Posterior vena cava (tissue), 2 donors: ENCODE measurements around the gene HRG. TPM values are rescaled to one million over a fixed set of nuclear protein-coding genes. Genes with fewer than 3 reads are reported as not detected.
"Not testable (repeated sequence)": the region's sequence is repeated elsewhere in the genome, so short reads cannot be mapped to it uniquely, and the experiment has no call there.

Source experiments
- DNase-seq: peaks from one replicate; pipeline ENCODE4 v3.0.0-alpha.2; 2020; ENCODE audit warnings: low spot score
- intact Hi-C, 2 donors: fragments of 100-400 bp; cut with DNase I; formaldehyde crosslinking; loops; one replicate each; pipeline versions ENCODE4 v1.14.1 to v1.14.2; 2022 to 2023
- total RNA-seq, 2 donors: library from RNA; stranded (reverse); fragmentation: NEBNext Ultra II Directional; extraction: Animal tissue kit (Norgen Biotek cat#: 25700); gene quantifications; one replicate each; pipeline ENCODE4 v1.2.1, GENCODE V29; 2021
- donor health status: DM: yes; HTN: yes; CAD: no.
- donor health status: DM: yes; HTN: yes; CAD: no.

HRG gene
- total RNA-seq, 2 donors from 2014 or later, result not detected

DNA sequence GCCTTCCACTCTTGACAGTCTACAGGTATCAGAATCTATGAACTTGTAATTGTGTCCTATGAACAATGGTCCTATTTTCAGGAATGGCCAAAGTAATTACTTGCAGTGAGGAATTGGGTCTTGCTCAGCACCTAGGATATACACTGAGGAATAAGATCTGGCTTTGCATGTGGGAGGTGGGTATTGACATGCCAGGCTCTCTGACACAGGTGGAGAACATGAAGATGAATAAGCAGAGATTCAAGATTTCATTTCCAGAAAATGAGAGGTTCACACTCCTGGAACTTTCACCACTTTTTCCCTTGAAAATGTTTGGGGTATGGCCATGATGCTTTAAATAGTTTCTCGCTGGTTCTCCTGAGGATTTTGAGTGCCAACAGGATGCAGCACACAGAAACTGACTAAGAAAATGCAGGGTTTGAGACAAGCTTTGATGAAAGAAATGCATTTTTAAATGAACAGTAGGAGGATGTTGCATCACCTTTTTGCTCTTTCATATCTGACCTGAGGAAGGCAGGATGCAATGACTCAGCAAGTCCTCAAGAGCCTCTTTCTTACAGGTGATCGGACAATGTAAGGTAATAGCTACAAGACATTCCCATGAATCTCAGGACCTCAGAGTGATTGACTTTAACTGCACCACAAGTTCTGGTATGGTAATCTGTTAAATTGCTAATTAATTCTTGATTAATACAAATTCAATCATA, 3.7 kb downstream of the HRG start:
- intact Hi-C loops, result no loop called here
- no peak for DNase-seq

DNA sequence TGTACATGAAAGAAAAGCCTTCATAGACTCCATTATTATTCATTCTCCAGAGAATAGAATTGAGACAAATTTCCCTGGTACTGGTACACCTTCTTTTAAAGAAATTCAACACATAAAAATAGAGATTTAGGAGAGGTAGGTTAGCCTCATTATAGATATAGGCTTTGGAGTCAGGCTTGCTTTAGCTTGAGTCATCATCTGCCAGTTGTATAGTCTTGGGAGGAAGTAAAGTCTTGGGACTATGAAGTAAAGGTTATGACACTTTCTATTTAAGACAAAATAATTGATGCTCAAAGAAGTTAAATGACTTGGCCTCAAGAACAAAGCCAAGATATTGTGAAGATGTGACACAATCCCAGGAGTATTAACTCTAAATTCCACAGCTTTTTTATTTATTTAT, 4.3 kb downstream of the HRG start:
- DNase-seq, result no peak
- intact Hi-C loops, result no loop called here

DNA sequence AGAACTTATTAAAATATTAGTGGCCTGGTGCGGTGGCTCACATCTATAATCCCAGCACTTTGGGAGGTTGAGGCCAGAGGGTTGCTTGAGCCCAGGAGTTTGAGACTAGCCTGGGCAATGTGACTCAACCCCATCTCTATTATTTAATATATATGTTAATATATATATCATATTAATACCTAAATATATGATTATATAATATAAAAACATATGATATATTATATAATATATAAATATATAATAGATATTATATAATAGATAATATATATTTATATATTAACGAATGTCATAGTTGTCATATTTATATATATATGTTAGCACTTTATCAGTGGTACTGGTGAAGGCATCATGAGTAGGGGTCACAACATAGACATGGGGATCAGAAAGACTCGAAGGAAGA, 5.2 kb downstream of the HRG start:
- intact Hi-C loops, result no loop called here
- DNase-seq, result no peak

DNA sequence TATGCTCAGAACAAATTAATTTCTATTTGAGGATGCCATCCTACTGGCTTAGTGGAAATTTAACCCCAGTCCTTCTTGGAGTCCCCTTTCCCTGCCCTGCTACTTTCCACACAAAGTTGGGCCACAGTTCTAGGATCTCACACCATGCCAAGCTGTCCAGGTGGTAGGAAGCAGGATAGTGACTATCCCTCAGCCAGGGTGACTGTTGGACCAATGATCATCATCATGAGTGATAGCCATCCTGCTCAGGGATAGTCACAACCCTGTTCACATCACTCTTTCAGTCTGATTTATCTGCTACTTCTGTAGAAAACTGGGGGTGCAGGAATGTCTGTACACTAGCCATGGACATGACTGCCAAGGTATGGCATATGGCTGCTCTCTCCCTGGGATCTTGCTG, 12.8 kb downstream of the HRG start:
- no peak for DNase-seq
- intact Hi-C loops, result no loop called here

DNA sequence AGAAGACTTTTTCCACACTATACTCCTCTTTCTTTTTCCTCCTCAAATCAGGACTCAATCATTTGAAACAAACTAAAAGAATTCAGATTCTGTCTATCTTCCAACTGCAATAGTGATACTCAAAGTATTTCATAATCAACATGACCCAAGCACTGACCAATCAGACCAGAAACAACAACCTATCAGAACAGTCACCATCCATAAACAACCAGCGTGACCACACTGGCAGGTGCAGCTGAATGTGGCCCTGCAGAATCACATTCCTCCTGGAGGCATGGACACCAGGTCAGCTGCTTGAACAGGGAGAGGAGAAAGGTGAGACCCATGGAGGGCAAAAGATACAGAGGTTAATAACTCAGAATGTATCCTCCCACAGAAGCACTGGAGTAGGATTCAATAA, 13.3 kb downstream of the HRG start:
- intact Hi-C loops, result no loop called here
- DNase-seq, result no peak

DNA sequence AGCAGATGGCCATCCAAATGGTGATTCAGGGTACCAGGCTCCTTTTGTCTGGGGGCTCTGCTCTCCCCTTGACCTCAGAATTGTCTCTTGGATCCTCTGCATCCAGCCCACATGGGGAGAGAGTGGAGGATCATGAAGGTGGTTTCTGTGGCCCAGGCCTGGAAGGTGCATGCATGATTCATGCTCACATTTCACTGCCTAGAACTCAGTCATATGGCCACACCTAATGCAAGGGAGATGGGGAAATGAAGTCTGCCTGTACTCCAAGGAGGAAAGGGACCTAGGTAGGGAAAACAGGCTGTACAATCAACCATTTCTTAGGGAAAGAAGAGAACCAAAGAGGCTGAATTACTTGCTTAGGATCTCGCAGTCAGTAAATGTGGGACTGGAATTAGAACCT, 15.1 kb downstream of the HRG start:
- no peak for DNase-seq
- intact Hi-C loops, result no loop called here

DNA sequence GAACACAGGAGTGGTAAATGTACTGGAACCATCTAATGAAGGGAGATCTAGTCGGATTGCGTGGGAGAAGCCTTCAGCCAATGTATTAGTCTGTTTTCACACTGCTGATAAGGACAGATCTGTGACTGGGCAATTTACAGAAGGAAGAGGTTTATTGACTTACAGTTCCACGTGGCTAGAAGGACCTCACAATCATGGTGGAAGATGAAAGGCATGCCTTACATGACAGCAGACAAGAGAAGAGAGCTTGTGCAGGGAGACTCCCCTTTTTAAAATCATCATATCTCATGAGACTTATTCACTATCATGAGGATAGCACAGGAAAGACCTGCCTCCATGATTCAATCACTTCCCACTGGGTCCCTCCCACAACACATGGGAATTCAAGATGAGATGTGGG, 17.0 kb downstream of the HRG start:
- intact Hi-C loops, result no loop called here
- no peak for DNase-seq

DNA sequence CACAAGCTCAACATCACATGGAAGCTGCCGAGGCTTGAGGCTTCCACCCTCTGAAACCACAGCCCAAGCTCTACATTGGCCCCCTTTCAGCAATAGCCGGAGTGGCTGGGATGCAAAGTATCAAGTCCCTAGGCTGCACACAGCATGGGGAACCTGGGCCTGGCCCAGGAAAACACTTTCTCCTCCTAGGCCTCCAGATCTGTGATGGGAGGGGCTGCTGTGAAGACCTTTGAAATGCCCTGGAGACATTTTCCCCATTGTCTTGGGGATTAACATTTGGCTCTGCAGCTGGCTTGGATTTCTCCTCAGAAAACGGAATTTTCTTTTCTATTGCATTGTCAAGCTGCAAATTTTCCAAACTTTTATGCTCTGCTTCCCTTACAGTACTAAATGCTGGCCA, 18.2 kb downstream of the HRG start:
- intact Hi-C loops, result no loop called here
- DNase-seq, result no peak

- intact Hi-C loops, DNase-seq: not testable (repeated sequence)
Observed at GRCh38 chr3:186686475-186686874, 20.7 kb downstream of the HRG start.

DNA sequence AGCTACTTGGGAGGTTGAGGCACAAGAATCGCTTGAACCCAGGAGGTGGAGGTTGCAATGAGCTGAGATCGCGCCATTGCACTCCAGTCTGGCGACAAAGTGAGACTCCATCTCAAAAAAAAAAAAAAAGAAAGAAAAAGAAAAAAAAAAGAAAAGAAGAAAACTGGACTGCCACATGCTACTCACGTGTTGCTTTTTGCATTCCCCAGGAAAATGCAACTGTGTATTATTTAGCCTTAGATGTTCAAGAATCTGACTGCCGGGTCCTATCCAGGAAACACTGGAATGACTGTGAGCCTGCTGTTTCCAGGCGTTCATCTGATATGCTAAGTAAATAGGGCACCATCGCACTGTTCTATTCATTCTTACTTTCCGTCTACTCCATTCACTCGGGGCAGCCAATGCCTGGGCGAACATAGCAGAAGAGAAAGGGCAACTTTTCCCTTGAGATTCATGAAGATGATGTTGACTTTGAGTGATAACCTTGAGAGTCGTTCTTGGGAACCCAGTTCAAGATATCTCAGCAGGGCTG, 21.4 kb downstream of the HRG start:
- no peak for DNase-seq
- intact Hi-C loops, result no loop called here

DNA sequence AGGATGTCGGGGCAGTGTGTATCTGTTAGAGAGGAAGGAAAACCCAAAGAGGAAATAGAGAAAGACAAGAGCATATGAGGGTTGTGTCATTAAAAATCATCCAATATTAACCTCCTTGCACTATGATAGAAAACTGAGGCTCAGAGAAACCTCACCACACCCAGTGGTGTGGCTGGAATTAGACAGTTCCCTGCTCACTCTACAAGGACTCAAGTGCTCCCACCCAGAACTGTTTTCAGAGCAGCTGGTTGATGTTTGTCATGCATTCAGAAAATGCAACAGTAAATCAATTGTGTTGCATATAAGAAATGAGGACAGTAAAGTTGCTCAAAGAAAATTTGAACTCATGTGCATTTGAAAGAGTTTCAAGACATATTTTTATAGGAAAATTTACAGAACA, 24.5 kb downstream of the HRG start:
- DNase-seq, intact Hi-C loops: not testable (repeated sequence)

GRCh38 chr3:186691676-186692075, 25.9 kb downstream of the HRG start:
- intact Hi-C loops, result no loop called here

DNA sequence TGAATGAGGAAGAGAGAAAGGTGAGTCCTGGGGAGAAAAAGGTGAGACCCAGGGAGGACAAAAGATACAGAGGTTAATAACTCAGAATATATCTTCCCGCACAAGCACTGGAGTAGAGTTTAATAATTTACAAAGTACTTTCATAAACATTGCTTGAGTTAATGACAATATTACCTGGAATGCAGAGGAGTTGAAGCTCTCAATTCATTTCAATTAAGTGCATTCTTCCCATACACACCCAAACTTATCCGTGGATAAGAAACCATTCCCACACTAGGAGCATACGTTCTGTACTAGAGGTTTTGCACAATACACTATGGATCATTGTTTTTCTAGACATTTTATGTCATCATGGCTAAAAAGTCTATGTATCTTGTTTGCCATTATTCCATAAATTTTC, 28.0 kb downstream of the HRG start:
- no peak for DNase-seq
- intact Hi-C loops, result no loop called here

More at GRCh38 chr3:186691676-186692075, 25.9 kb downstream of the HRG start:
- DNase-seq, result no peak

- intact Hi-C loops, result no loop called here
- no peak for DNase-seq
Observed at GRCh38 chr3:186694288-186695032, 28.6 kb downstream of the HRG start.

DNA sequence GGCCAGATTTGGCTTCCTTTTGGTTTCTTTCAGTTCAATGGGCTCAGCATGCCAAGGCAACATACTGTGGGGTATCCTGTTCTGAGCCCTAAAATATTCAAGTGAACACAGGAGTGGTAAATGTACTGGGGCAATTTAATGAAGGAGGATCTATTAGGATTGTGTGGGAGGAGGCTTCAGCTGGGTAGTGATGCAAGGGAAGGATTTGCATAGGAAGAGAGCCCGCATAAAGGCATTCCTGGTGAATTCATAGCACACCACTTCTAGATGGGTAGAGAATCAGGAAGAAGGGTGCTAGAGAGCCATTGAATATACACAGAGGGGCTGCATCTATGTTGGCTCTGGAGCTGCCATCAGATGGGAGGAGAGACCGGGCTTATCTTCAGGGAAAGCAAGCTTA, 30.7 kb downstream of the HRG start:
- intact Hi-C loops, result no loop called here

DNA sequence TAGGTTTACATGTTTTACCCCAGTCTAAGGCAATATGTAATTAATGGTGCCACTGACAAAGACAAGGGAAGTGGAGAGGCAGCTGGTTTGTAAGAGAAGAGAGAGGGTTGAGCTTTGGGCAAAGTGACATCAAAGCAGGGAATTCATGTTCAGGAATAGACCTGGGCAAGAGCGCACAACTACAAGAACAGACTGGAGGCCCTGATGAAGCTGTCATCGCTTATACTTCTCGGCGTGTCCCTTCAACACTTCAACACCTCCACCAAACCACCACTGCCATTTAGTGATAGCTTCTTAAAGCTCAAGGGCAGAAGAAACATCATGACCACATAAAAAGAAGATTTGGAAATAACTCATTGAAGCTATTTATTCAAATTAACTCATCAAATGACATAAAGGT, 31.7 kb downstream of the HRG start:
- intact Hi-C loops, result no loop called here
- DNase-seq, result no peak

More for the DNA sequence above, 30.7 kb downstream of the HRG start:
- no peak for DNase-seq

DNA sequence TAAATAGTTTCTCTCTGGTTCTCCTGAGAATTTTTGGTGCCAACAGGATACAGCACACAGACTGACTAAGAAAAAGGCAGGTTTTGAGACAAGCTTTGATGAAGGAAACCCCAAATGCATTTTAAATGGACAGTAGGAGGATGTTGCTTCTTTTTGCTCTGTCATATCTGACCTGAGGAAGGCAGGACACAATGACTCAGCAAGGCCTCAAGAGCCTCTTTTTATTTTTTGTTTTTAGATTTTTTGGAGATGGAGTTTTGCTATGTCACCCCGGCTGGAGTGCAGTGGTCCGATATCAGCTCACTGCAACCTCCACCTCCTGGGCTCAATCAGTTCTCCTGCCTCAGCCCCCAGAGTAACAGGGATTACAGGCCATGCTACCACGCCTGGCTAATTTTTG, 34.5 kb downstream of the HRG start:
- no peak for DNase-seq
- intact Hi-C loops, result no loop called here

DNA sequence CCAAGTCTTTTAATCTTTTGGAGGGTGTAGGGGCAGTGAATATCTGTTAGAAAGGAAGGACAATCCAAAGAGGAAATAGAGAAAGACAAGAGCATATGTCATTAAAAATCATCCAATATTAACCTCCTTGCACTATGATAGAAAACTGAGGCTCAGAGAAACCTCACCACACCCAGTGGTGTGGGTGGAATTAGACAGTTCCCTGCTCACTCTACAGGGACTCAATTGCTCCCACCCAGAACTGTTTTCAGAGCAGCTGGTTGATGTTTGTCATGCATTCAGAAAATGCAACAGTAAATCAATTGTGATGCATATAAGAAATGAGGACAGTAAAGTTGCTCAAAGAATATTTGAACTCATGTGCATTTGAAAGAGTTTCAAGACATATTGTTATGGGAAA, 36.6 kb downstream of the HRG start:
- intact Hi-C loops, DNase-seq: not testable (repeated sequence)

GRCh38 chr3:186705882-186706780, 40.3 kb downstream of the HRG start:
- intact Hi-C loops, result no loop called here
- DNase-seq, result no peak
